Prostate gland (tissue), 2 donors: ENCODE measurements around the gene ESYT2. TPM values are rescaled to one million over a fixed set of nuclear protein-coding genes. Genes with fewer than 3 reads are reported as not detected.

ENCODE experiments used
- DNase-seq: peaks from one replicate; pipeline ENCODE4 v3.0.0-alpha.2; 2019; ENCODE audit warnings: low spot score
- H3K27ac ChIP-seq, 2 donors: fragments of 200-600 bp; sonication (generic); 2 replicates each; pipeline ENCODE4 v1.5.1; 2017 to 2019
- H3K27me3 ChIP-seq: fragments of 200-600 bp; sonication (generic); replicated peaks from 2 replicates; pipeline ENCODE4 v1.5.1; 2019; ENCODE audit not compliant: insufficient read depth
- H3K36me3 ChIP-seq, 2 donors: fragments of 200-600 bp; sonication (generic); 1 replicate in 1 of 2; 2 replicates in 1 of 2; pipeline versions ENCODE4 v1.5.1 to v1.8.1; 2017 to 2019
- H3K4me1 ChIP-seq: fragments of 200-600 bp; sonication (generic); replicated peaks from 2 replicates; pipeline ENCODE4 v1.5.1; 2019
- H3K4me3 ChIP-seq, 2 donors: fragments of 200-600 bp; sonication (generic); 2 replicates each; pipeline ENCODE4 v1.5.1; 2017 to 2019
- H3K9me3 ChIP-seq: fragments of 200-600 bp; sonication (generic); 2 replicates; pipeline ENCODE4 v1.5.1; 2017
- POLR2A ChIP-seq: fragments of 450-650 bp; IDR thresholded peaks from one replicate; pipeline ENCODE4 v1.6.1; 2016; ENCODE audit warnings: antibody characterized with exemption, mild to moderate bottlenecking
- POLR2AphosphoS5 ChIP-seq: sonication (generic); formaldehyde crosslinking; IDR thresholded peaks from one replicate; pipeline ENCODE4 v1.6.1; 2017; ENCODE audit warnings: antibody characterized with exemption
- WGBS: methylation state at CpG from one replicate; pipeline ENCODE4 v1.1.5; 2018; 5-methylcytosine and 5-hydroxymethylcytosine counted together
- intact Hi-C: fragments of 100-400 bp; cut with DNase I; formaldehyde crosslinking; loops from one replicate; pipeline ENCODE4 v1.14.2; 2022
- total RNA-seq, 2 donors: library from RNA; depleted of rRNA; stranded (reverse); fragments of >200 nt; gene quantifications; one replicate each; pipeline ENCODE4 v1.1.0, GENCODE V29; 2016
- TF ChIP-seq, protein P1 (sequence below), 4 experiments: fragments of 200-600 bp in 2 of 4; fragments of 450-650 bp in 2 of 4; sonication (generic) in 2 of 4; IDR thresholded peaks; 1 replicate in 3 of 4; 2 replicates in 1 of 4; pipeline ENCODE4 v1.5.1; 2016 to 2019; ENCODE audit warnings: antibody characterized with exemption in 4 of 4, mild to moderate bottlenecking in 2 of 4, moderate library complexity in 2 of 4

Gene ESYT2
- total RNA-seq, 2 donors from 2014 or later: 60.8 to 75.1 TPM

DNA sequence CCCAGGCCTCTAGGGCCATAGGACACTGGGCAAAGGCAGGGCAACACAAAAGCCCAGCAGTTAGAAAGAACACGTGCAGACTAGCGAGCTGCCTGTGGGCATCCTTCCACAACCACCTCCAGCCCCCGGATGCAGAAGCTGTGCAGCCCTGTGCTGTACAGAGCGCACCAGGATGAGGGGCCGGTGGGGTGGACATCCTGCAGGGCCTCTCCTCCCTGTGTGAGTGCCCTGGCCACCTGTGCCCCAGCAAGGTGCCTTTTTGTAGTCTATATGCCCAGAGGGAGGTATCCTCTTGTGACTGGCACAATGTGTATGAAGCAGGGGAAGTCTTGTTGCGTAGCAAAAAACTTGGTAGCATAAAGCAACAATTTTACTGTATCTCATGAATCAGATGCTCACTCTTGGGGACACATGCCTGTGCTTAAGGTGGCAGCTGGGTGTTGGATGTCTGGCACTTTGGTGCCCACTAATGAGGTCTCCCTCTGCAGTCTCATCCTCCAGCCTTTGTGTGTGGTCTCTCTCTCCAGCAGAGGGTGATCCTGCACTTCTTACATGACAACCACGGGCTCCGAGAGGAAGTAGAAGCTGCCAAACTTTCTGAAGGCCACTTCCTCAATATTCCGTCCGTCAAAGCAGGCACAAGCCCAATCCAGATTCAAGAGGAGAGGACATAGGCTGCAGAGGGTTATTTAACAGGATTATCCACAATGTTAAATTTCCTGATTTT is 133.4 kb downstream of the ESYT2 start:
- H3K4me1 ChIP-seq: no peaks in the 10 kb centered on the region
- H3K27ac ChIP-seq: peak overlapping the region in 1 of 2 donors; percentile 39
- 52% methylated on average over 10 of the region's 10 CpGs for WGBS
- no peaks in the 10 kb centered on the region for H3K36me3 ChIP-seq
- H3K27me3 ChIP-seq: no peaks in the 10 kb centered on the region
- intact Hi-C loops: loop anchor here (2.0 kb wide), 1 partner anchor 281 kb away; no protein-coding TSS in a partner anchor
- TF ChIP-seq POLR2A: no peak
- peak; percentile 86 for TF ChIP-seq POLR2AphosphoS5
- TF ChIP-seq, protein P1, sequence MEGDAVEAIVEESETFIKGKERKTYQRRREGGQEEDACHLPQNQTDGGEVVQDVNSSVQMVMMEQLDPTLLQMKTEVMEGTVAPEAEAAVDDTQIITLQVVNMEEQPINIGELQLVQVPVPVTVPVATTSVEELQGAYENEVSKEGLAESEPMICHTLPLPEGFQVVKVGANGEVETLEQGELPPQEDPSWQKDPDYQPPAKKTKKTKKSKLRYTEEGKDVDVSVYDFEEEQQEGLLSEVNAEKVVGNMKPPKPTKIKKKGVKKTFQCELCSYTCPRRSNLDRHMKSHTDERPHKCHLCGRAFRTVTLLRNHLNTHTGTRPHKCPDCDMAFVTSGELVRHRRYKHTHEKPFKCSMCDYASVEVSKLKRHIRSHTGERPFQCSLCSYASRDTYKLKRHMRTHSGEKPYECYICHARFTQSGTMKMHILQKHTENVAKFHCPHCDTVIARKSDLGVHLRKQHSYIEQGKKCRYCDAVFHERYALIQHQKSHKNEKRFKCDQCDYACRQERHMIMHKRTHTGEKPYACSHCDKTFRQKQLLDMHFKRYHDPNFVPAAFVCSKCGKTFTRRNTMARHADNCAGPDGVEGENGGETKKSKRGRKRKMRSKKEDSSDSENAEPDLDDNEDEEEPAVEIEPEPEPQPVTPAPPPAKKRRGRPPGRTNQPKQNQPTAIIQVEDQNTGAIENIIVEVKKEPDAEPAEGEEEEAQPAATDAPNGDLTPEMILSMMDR (IDR thresholded peaks at IDR 0.05): peak; percentile 49 to 84 (median 64)
- H3K9me3 ChIP-seq: no peaks in the 10 kb centered on the region
- H3K4me3 ChIP-seq: no peak overlapping the region
- DNase-seq: peak; percentile 70

DNA sequence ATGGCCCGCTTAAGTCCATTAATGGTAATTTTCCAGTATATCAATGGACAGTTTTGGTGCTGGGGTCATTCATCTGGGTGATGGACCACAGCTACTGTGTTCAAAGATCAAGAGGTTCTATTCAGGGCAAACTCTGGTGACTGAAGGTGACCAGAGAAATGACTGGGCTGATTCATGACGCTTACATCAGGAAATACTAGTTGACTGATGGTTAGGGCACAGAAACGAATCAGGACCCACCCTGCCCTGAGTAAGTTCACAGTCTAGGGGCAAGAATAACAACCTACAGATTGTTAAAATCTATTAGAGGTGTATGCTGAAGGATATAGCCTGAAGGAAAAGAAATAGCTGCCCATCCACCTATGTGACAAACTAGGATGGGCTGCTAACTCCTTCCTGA is 134.3 kb downstream of the ESYT2 start:
- H3K36me3 ChIP-seq: no peaks in the 10 kb centered on the region
- intact Hi-C loops: loop anchor here (2.0 kb wide), 1 partner anchor 282 kb away; no protein-coding TSS in a partner anchor
- no peak overlapping the region for H3K4me3 ChIP-seq
- TF ChIP-seq, protein P1 (IDR thresholded peaks at IDR 0.05): no peak
- TF ChIP-seq POLR2A (no peak), POLR2AphosphoS5 (no peak)
- DNase-seq: no peak
- no peaks in the 10 kb centered on the region for H3K27me3 ChIP-seq
- no peaks in the 10 kb centered on the region for H3K4me1 ChIP-seq
- H3K27ac ChIP-seq: no peak overlapping the region
- no peaks in the 10 kb centered on the region for H3K9me3 ChIP-seq
- WGBS: 63% methylated on average over 3 of the region's 3 CpGs

DNA sequence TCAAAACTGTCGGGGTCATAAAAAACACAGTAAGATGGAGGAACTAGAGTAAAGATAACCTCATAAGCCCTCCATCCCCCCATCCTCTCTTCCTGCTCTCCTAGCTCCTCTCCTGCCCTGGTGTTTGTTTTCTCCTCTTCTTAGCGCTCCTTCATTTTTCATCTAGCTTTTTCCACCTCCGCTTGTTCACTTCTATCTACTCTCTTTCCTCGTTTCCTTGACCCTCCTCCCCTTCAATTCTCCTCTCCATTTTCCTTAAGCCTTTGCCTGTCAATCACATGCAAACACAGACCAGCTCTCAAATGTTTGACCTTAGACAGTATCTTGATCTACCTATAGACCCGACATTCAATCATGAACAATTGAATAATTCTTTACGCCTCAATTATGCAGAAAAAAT is 134.7 kb downstream of the ESYT2 start:
- H3K36me3 ChIP-seq: no peaks in the 10 kb centered on the region
- TF ChIP-seq POLR2AphosphoS5 (no peak), POLR2A (no peak)
- TF ChIP-seq, protein P1 (IDR thresholded peaks at IDR 0.05): no peak
- WGBS: 90% methylated on average over 6 of the region's 6 CpGs

DNA sequence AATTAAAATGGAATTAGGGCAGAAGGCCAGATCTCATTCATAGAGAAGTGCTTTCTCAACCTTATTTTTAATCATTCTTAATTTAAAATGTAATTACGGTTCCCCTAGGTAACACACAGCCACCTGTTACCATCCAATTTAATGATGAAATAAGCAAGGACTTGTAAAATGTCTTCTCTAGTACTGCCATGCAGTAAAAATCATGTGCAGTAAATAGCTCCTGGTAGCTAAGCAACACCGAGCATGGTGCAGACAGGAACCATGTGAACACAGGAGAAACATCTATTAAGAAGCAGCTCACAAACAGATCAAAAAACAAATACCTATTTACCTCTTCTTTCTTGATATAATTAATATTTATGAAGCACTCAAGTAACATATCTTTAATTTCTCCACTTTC is 139.8 kb downstream of the ESYT2 start:
- DNase-seq: no peak
- no peaks in the 10 kb centered on the region for H3K36me3 ChIP-seq

More for the DNA sequence above, 134.7 kb downstream of the ESYT2 start:
- no peaks in the 10 kb centered on the region for H3K27me3 ChIP-seq
- no peaks in the 10 kb centered on the region for H3K4me1 ChIP-seq
- DNase-seq: no peak
- no peak overlapping the region for H3K27ac ChIP-seq
- intact Hi-C loops: loop anchor here (2.0 kb wide), 1 partner anchor 282 kb away; no protein-coding TSS in a partner anchor
- no peak overlapping the region for H3K4me3 ChIP-seq
- H3K9me3 ChIP-seq: no peaks in the 10 kb centered on the region

More for the DNA sequence above, 139.8 kb downstream of the ESYT2 start:
- Histone ChIP-seq H3K4me1 (no peaks in the 10 kb centered on the region), H3K4me3 (no peak overlapping the region), H3K27me3 (no peaks in the 10 kb centered on the region), H3K27ac (no peak overlapping the region), H3K9me3 (no peaks in the 10 kb centered on the region)
- 92% methylated on average over 2 of the region's 2 CpGs for WGBS
- intact Hi-C loops: no loop called here
- TF ChIP-seq POLR2AphosphoS5: no peak
- TF ChIP-seq, protein P1 (IDR thresholded peaks at IDR 0.05): no peak
- no peak for TF ChIP-seq POLR2A
